ENCODE data around the gene RRBP1.
A peak's percentile ranks its signal among the peaks of the same experiment; 100 is the strongest.

Gene RRBP1

DNA sequence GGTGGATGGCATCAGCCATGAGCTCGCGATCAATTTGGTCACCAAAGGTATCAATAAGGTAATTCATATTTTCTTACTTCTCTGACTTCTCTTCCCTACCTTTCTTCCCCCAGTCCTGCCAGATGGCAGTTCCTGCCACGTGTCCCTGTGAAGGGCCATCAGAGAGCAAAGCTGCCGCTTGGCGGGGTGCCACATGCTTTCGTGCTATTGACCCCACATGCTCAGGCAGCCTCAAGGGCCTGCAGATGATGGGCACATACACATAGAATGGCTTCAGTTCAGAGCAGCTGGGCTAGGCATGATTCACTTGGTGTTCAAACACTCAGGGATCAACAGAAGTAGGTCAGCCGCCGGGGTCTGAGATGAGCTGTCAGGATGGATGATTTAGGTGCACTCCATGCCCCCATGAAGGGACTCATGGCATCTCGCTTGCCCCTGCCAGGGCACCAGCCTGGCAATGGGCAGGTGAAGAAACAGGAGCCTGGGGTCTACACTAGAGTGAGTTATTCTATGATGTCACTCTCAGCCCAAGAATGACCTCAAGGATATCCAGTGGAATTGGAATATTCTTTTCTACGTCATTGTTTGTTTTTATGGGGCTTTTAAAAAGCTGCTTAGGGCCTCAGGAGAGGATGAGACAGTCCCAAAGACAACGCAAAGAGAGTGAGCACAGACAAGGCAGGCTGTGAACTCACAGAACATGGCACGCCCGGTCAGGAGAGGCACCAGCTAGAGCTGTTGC lies 43.2 kb upstream of the RRBP1 start:
- no peak for DNase-seq (ENCODE audit: low read depth)
- no peak for TF ChIP-seq CTCF (IDR thresholded peaks at IDR 0.05; ENCODE audit: insufficient read depth, low read depth, low read length, missing control alignments)
- no peak overlapping the region for H3K4me3 ChIP-seq (ENCODE audit: low read length)

- no peak for TF ChIP-seq CTCF (IDR thresholded peaks at IDR 0.05; ENCODE audit: insufficient read depth, low read depth, low read length, missing control alignments)
- no peak overlapping the region for H3K4me3 ChIP-seq (ENCODE audit: low read length)
- no peak for DNase-seq (ENCODE audit: low read depth)
These were observed 41.3 kb upstream of the RRBP1 start for GRCh38 chr20:17723301-17723691.

DNA sequence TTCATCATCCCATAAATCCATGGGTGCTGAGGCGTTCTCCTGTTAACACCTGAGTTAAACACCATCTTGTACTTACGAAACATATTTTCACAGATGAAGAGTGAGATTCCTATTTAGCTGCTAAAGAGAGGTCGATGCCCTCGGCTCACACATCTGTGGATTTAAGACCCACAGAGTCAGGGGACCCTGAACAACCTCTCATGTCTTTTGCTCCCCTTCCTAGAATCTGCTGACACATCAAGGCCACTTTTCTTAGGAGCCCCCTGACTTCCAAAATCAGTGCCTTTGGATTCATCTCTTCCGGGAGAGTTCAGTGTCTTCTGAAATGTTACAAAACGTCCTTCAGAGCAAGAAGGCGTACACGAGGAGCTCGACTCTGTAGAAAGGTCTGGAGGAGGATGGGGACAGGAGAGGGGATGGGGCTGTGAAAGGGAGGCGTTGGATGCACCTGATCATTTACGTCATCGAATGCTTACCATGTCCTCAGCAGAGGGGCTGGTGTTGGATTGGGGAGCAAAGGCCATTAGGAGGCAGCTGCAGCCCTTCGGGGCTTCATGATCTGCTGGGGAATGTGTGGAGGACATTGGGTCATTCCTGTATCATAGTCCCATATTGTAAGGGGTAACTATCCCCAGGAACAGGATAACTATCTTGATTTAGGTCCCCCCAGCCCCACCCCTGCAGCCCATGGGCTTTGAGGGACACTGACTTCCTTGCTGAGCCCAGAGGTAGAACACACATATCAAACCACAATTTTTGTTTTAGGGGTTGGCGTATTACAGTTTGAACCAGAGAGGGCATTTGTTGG lies 40.7 kb upstream of the RRBP1 start:
- TF ChIP-seq CTCF (IDR thresholded peaks at IDR 0.05; ENCODE audit: insufficient read depth, low read depth, low read length, missing control alignments), result no peak
- no peak overlapping the region for H3K4me3 ChIP-seq (ENCODE audit: low read length)
- DNase-seq (ENCODE audit: low read depth), result no peak

- DNase-seq (ENCODE audit: low read depth), result peak; percentile 10
- no peak for TF ChIP-seq CTCF (IDR thresholded peaks at IDR 0.05; ENCODE audit: insufficient read depth, low read depth, low read length, missing control alignments)
- H3K4me3 ChIP-seq (ENCODE audit: low read length), result no peak overlapping the region
These were observed 39.9 kb upstream of the RRBP1 start for GRCh38 chr20:17721802-17722486.

- TF ChIP-seq CTCF (IDR thresholded peaks at IDR 0.05; ENCODE audit: insufficient read depth, low read depth, low read length, missing control alignments), result no peak
- no peak overlapping the region for H3K4me3 ChIP-seq (ENCODE audit: low read length)
- no peak for DNase-seq (ENCODE audit: low read depth)
These were observed 38.7 kb upstream of the RRBP1 start for GRCh38 chr20:17720755-17721154.

- TF ChIP-seq CTCF (IDR thresholded peaks at IDR 0.05; ENCODE audit: insufficient read depth, low read depth, low read length, missing control alignments), result no peak
- DNase-seq (ENCODE audit: low read depth), result no peak
- no peak overlapping the region for H3K4me3 ChIP-seq (ENCODE audit: low read length)
These were observed 34.3 kb upstream of the RRBP1 start for GRCh38 chr20:17716331-17716730.
